Gastrocnemius medialis (tissue), 4 donors: ENCODE measurements around the gene CDC42BPG.

Source experiments
- CTCF ChIP-seq, 5 experiments: fragments of 450-650 bp in 3 of 5; fragments of 200-600 bp in 2 of 5; sonication (generic) in 2 of 5; IDR thresholded peaks in 4 of 5; conservative IDR thresholded peaks in 1 of 5; 1 replicate in 4 of 5; 2 replicates in 1 of 5; pipeline ENCODE4 v1.5.1; 2016 to 2019; ENCODE audit warnings: antibody characterized with exemption in 5 of 5, mild to moderate bottlenecking in 3 of 5, moderate library complexity in 3 of 5
- POLR2A ChIP-seq, 2 donors: fragments of 450-650 bp; IDR thresholded peaks; one replicate each; pipeline ENCODE4 v1.6.1; 2017; ENCODE audit warnings: antibody characterized with exemption in 2 of 2, mild to moderate bottlenecking in 2 of 2, moderate library complexity in 2 of 2

- TF ChIP-seq CTCF (IDR thresholded peaks at IDR 0.05 in 4 of 5, conservative IDR thresholded peaks at IDR 0.05 in 1 of 5) (no peak), POLR2A (IDR thresholded peaks at IDR 0.05) (no peak)
Measured at GRCh38 chr11:64832467-64833197, 11.8 kb downstream of the CDC42BPG start.
